Neural cell (in vitro differentiated cells): Measurements from ENCODE around the gene CIRBP. TPM values are rescaled to one million over a fixed set of nuclear protein-coding genes. Genes with fewer than 3 reads are reported as not detected.

Experiments
- H2AFZ ChIP-seq: fragments of 200-600, 300-800 bp; sonication (generic), shearing (Covaris generic); 2 replicates; pipeline ENCODE4 v1.6.0; 2014; ENCODE audit warnings: low read depth, mild to moderate bottlenecking, antibody characterized with exemption, low read length, moderate library complexity
- H3F3A ChIP-seq: fragments of 200-600 bp; shearing (Covaris generic); 2 replicates; pipeline ENCODE4 v1.6.1; 2016; ENCODE audit warnings: mild to moderate bottlenecking, moderate library complexity, mixed read lengths, antibody characterized with exemption, low read length; ENCODE audit not compliant: insufficient read depth, poor library complexity, severe bottlenecking
- H3K27ac ChIP-seq: fragments of 200-600, 300-800 bp; sonication (generic), shearing (Covaris generic); 2 replicates; pipeline ENCODE4 v1.5.1; 2014; ENCODE audit warnings: mild to moderate bottlenecking, low read length, moderate library complexity
- H3K27me3 ChIP-seq: fragments of 300-800, 200-600 bp; sonication (generic), shearing (Covaris generic); 2 replicates; pipeline ENCODE4 v1.6.0; 2014; ENCODE audit warnings: mild to moderate bottlenecking, low read depth, low read length, moderate library complexity; ENCODE audit not compliant: insufficient read depth
- H3K36me3 ChIP-seq: fragments of 300-800, 200-600 bp; sonication (generic), shearing (Covaris generic); 2 replicates; pipeline ENCODE4 v1.5.1; 2014; ENCODE audit warnings: mild to moderate bottlenecking, antibody characterized with exemption, low read length, moderate library complexity; ENCODE audit not compliant: insufficient read depth
- H3K4me2 ChIP-seq: fragments of 300-800, 200-600 bp; sonication (generic), shearing (Covaris generic); 2 replicates; pipeline ENCODE4 v1.6.0; 2014; ENCODE audit warnings: mild to moderate bottlenecking, low read length
- H3K4me3 ChIP-seq: fragments of 300-800, 200-600 bp; sonication (generic), shearing (Covaris generic); 2 replicates; pipeline ENCODE4 v1.5.1; 2014; ENCODE audit warnings: mild to moderate bottlenecking, low read length, moderate library complexity
- H3K79me2 ChIP-seq: fragments of 200-600 bp; shearing (Covaris generic); replicated peaks from 2 replicates; pipeline ENCODE4 v1.6.0; 2014; ENCODE audit warnings: mild to moderate bottlenecking, low read length, moderate library complexity; ENCODE audit not compliant: insufficient read depth
- H3K9ac ChIP-seq: fragments of 300-800, 200-600 bp; sonication (generic), shearing (Covaris generic); 2 replicates; pipeline ENCODE4 v1.6.1; 2016; ENCODE audit warnings: mild to moderate bottlenecking, low read length, mixed read lengths
- H3K9me2 ChIP-seq: fragments of 200-600 bp; shearing (Covaris generic); 2 replicates; pipeline ENCODE4 v1.6.1; 2016; ENCODE audit warnings: mild to moderate bottlenecking, low read length, mixed read lengths; ENCODE audit not compliant: insufficient read depth
- H3K9me3 ChIP-seq: fragments of 200-600, 300-800 bp; sonication (generic), shearing (Covaris generic); 2 replicates; pipeline ENCODE4 v1.6.1; 2016; ENCODE audit warnings: mild to moderate bottlenecking, mixed run types, low read length, moderate library complexity, mixed read lengths
- H4K20me1 ChIP-seq: fragments of 200-600 bp; shearing (Covaris generic); 2 replicates; pipeline ENCODE4 v1.6.1; 2016; ENCODE audit warnings: mild to moderate bottlenecking, mixed run types; ENCODE audit not compliant: insufficient read depth
- EP300 ChIP-seq: fragments of 450-650 bp; conservative IDR thresholded peaks from 2 replicates; pipeline ENCODE4 v1.6.1; 2014; ENCODE audit warnings: antibody characterized with exemption, mild to moderate bottlenecking, moderate library complexity; ENCODE audit not compliant: poor library complexity, severe bottlenecking
- EZH2 ChIP-seq: fragments of 200-600, 300-800 bp; shearing (Covaris generic), sonication (generic); IDR thresholded peaks from 2 replicates; pipeline ENCODE4 v1.6.1; 2014; ENCODE audit warnings: antibody characterized with exemption, low read length, borderline replicate concordance, mild to moderate bottlenecking; ENCODE audit not compliant: insufficient read depth, poor library complexity, severe bottlenecking
- MXI1 ChIP-seq: fragments of 450-650 bp; conservative IDR thresholded peaks from 2 replicates; pipeline ENCODE4 v1.6.1; 2014; ENCODE audit warnings: antibody characterized with exemption, mild to moderate bottlenecking; ENCODE audit not compliant: poor library complexity, severe bottlenecking
- POLR2AphosphoS5 ChIP-seq: IDR thresholded peaks from 2 replicates; pipeline ENCODE4 v1.6.1; 2012
- RAD21 ChIP-seq: fragments of 450-650 bp; conservative IDR thresholded peaks from 2 replicates; pipeline ENCODE4 v1.6.1; 2014; ENCODE audit warnings: antibody characterized with exemption, mild to moderate bottlenecking, moderate library complexity
- SMC3 ChIP-seq: fragments of 450-650 bp; conservative IDR thresholded peaks from 2 replicates; pipeline ENCODE4 v1.6.1; 2014; ENCODE audit warnings: antibody characterized with exemption, mild to moderate bottlenecking, moderate library complexity; ENCODE audit not compliant: poor library complexity
- TAF1 ChIP-seq: IDR thresholded peaks from 2 replicates; pipeline ENCODE4 v1.6.1; 2012; ENCODE audit warnings: low read depth
- polyA plus RNA-seq: library from polyadenylated mRNA; depleted of rRNA; stranded (reverse); fragments of >200 nt; gene quantifications from 2 replicates; pipeline ENCODE4 v1.2.3, GENCODE V29; 2014
- TF ChIP-seq, protein P1 (sequence below): IDR thresholded peaks from 2 replicates; pipeline ENCODE4 v1.6.1; 2012; ENCODE audit warnings: borderline replicate concordance
- TF ChIP-seq, protein P2 (sequence below): fragments of 450-650 bp; IDR thresholded peaks from 2 replicates; pipeline ENCODE4 v1.5.1; 2014; ENCODE audit warnings: antibody characterized with exemption, mild to moderate bottlenecking, moderate library complexity; ENCODE audit not compliant: poor library complexity, severe bottlenecking

The CIRBP gene
- polyA plus RNA-seq, 1 donor from 2014 or later = 1,663 TPM

GRCh38 chr19:1312767-1313694, 43.9 kb downstream of the CIRBP start:
- Histone ChIP-seq H3K79me2 (no peaks in the 10 kb centered on the region), H3K27me3 (no peaks in the 10 kb centered on the region), H4K20me1 (no peaks in the 10 kb centered on the region), H3K36me3 (no peaks in the 10 kb centered on the region), H2AFZ (no peak overlapping the region), H3K4me2 (no peak overlapping the region), H3K9me3 (no peaks in the 10 kb centered on the region), H3K9ac (no peak overlapping the region), H3K4me3 (no peak overlapping the region), H3K9me2 (no peaks in the 10 kb centered on the region), H3K27ac (no peak overlapping the region), H3F3A (no peaks in the 10 kb centered on the region)
- no peak for TF ChIP-seq MXI1
- TF ChIP-seq EZH2 = no peak
- no peak for TF ChIP-seq RAD21
- no peak for TF ChIP-seq TAF1
- no peak for TF ChIP-seq POLR2AphosphoS5
- TF ChIP-seq, protein P1, sequence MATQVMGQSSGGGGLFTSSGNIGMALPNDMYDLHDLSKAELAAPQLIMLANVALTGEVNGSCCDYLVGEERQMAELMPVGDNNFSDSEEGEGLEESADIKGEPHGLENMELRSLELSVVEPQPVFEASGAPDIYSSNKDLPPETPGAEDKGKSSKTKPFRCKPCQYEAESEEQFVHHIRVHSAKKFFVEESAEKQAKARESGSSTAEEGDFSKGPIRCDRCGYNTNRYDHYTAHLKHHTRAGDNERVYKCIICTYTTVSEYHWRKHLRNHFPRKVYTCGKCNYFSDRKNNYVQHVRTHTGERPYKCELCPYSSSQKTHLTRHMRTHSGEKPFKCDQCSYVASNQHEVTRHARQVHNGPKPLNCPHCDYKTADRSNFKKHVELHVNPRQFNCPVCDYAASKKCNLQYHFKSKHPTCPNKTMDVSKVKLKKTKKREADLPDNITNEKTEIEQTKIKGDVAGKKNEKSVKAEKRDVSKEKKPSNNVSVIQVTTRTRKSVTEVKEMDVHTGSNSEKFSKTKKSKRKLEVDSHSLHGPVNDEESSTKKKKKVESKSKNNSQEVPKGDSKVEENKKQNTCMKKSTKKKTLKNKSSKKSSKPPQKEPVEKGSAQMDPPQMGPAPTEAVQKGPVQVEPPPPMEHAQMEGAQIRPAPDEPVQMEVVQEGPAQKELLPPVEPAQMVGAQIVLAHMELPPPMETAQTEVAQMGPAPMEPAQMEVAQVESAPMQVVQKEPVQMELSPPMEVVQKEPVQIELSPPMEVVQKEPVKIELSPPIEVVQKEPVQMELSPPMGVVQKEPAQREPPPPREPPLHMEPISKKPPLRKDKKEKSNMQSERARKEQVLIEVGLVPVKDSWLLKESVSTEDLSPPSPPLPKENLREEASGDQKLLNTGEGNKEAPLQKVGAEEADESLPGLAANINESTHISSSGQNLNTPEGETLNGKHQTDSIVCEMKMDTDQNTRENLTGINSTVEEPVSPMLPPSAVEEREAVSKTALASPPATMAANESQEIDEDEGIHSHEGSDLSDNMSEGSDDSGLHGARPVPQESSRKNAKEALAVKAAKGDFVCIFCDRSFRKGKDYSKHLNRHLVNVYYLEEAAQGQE = no peak
- TF ChIP-seq SMC3 = no peak
- TF ChIP-seq, protein P2, sequence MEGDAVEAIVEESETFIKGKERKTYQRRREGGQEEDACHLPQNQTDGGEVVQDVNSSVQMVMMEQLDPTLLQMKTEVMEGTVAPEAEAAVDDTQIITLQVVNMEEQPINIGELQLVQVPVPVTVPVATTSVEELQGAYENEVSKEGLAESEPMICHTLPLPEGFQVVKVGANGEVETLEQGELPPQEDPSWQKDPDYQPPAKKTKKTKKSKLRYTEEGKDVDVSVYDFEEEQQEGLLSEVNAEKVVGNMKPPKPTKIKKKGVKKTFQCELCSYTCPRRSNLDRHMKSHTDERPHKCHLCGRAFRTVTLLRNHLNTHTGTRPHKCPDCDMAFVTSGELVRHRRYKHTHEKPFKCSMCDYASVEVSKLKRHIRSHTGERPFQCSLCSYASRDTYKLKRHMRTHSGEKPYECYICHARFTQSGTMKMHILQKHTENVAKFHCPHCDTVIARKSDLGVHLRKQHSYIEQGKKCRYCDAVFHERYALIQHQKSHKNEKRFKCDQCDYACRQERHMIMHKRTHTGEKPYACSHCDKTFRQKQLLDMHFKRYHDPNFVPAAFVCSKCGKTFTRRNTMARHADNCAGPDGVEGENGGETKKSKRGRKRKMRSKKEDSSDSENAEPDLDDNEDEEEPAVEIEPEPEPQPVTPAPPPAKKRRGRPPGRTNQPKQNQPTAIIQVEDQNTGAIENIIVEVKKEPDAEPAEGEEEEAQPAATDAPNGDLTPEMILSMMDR = no peak
- no peak for TF ChIP-seq EP300

GRCh38 chr19:1313695-1314613, 44.8 kb downstream of the CIRBP start:
- Histone ChIP-seq H3K9me3 (no peaks in the 10 kb centered on the region), H3K36me3 (no peaks in the 10 kb centered on the region), H2AFZ (no peak overlapping the region), H3K27me3 (no peaks in the 10 kb centered on the region), H3F3A (no peaks in the 10 kb centered on the region), H3K27ac (no peak overlapping the region), H4K20me1 (no peaks in the 10 kb centered on the region), H3K79me2 (no peaks in the 10 kb centered on the region), H3K4me2 (no peak overlapping the region), H3K4me3 (no peak overlapping the region), H3K9ac (no peak overlapping the region), H3K9me2 (no peaks in the 10 kb centered on the region)
- TF ChIP-seq TAF1 (no peak), EZH2 (no peak), MXI1 (no peak), POLR2AphosphoS5 (no peak), RAD21 (no peak), SMC3 (no peak), EP300 (no peak)
- TF ChIP-seq, protein P2 = no peak
- TF ChIP-seq, protein P1 = no peak
